ENCODE results near the gene SYCP2L.

The SYCP2L gene

GRCh38 chr6:11023032-11023431, 136.2 kb downstream of the SYCP2L start:
- no peak for TF ChIP-seq CTCF (conservative IDR thresholded peaks at IDR 0.05; ENCODE audit: low read length)
- H3K4me3 ChIP-seq (ENCODE audit: low read length), result no peak overlapping the region
- no peak for DNase-seq (ENCODE audit: low read depth)

Measured in AG10803 (cell line).